HG03575 (cell line): Measurements from ENCODE around the gene METTL9.
"Not testable (repeated sequence)": the region's sequence is repeated elsewhere in the genome, so short reads cannot be mapped to it uniquely, and the experiment has no call there.

Experiments used
- ATAC-seq: cut with Tn5 transposase; IDR thresholded peaks from one replicate; pipeline ENCODE4 v1.9.1; 2021; ENCODE audit not compliant: unreplicated experiment, insufficient number of reproducible peaks, low FRiP score; ENCODE audit errors: extremely low read depth

The METTL9 gene

DNA sequence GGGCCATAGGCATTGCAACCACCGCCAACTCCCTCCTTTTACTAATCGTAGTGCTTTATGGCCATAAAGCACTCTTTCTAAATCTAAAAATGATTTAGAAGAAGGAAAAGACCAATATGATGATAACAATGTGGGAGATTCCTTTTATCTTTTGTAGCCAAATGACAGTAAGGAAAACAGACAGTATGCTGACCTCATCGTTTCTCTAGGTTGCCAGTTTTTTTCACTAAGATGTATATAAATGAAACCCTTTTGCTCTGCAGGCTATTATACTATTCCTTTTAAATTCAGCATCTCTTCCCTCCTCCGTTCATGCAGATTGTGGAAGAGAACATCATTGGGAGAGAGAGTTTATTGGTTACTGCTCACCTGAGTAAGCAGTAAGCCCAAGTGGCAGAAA, 89.7 kb downstream of the METTL9 start:
- ATAC-seq: no peak

DNA sequence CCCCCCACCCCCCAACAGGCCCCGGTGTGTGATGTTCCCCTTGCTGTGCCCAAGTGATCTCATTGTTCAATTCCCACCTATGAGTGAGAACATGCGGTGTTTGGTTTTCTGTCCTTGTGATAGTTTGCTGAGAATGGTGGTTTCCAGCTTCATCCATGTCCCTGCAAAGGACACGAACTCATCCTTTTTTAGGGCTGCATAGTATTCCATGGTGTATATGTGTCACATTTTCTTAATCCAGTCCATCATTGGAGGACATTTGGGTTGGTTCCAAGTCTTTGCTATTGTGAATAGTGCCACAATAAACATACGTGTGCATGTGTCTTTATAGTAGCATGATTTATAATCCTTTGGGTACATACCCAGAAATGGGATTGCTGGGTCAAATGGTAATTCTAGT, 91.6 kb downstream of the METTL9 start:
- not testable (repeated sequence) for ATAC-seq

DNA sequence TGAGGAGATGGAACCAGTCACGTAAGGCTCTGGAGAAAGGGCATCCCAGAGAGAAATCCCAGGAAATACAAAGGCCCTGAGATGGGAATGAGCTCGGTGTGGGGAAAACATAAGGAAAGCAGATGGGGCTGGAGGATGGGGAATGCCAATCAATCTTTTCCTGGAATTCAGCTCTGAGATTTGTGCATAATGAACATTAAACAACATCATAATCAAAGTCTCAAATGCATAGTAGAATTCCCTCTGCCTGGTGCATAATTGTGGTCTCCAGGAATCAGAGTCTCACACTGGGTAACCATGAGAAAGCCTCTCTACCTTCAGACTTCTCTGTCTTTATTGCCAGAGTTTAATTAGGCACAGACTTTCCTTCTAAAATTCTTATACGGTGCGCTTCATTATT, 95.2 kb downstream of the METTL9 start:
- no peak for ATAC-seq

DNA sequence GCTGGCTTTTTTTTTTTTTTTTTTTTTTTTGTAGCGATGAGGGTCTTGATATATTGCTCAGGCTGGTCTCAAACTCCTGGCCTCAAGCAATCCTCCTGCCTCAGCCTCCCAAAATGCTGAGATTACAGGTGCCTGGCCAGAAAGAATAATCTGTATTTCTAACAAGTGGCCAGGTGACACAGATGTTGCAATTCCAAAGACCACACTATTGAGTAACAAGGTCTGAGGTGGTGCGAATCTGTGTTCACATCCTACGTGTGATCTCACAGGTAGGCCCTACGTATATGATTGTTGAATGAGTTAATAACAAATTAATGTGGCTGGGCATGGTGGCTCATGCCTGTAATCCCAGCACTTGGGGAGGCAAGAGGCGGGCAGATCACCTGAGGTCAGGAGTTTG, 97.7 kb downstream of the METTL9 start:
- ATAC-seq: no peak

DNA sequence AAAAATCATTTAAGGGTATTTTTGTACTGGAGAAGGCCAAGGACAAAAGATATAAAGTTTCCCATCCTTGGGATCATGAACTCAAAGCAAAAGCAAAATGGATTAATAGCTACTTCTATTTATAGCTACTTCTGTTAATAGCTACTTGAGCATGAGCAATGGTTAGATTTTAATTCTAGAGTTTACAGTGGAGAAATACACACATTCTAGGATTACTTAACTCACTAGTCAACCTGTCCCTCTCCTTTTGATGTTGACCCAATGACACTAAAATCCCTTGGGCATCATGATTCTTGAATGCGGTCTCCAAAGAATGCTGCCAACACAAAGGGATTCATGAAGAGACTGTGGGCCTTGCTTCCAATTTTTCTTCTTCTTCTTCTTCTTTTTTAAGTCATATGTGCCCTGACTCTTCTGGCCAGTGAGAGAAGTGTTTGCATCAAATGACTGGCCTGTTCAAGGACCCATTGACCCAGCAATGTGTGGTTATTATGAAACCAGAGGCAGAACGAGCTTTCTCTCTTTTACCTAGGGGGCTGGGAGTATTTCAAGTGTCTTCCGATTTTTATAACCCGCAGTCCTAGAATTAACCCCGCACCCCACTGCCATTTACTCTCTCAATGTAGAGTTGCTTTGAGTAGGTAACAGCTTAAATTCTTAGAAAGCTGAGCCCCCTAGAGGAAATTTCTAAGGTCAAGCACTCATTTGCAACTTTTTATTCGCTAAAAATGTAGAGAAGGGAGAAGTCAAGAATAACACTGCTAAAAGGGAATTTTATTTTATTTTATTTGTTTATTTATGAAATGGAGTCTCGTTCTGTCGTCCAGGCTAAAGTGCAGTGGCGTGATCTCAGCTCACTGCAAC, 99.0 kb downstream of the METTL9 start:
- no peak for ATAC-seq

DNA sequence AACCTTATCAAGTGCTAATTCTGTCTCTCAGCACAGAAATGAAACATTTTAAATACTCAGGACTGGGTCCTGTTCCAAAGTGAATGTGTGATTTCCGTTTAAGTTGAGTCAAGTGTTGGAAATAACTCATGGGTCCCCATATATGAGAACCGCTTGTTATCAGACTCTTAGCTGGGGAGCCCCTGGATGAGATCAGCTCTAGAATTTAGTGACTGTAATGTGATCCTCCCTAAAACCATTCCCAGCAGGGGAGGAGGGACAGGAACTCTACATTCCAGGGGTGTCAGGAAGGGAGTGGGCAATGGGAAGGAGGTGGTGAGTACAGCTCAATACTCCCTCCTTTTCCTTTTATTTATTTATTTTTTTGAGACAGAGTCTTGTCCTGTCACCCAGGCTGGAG, 101.9 kb downstream of the METTL9 start:
- no peak for ATAC-seq

DNA sequence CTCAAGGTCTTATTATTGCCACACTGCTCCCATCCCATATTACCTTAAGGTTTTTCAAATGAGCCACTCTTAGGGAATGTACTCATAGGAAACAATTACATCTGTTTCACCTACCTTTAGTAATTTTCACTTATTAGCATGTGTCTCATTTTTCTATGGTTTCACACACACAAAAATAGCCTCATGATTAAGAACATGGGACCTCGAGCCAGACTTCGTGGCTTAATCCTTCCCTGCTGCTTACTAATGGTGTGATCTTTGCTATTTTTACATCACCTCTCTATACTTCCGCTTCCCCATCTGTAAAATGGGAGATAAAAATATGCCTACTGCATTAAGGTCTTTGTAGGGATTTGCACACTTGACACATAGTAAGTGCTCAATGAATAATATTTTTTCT, 102.9 kb downstream of the METTL9 start:
- no peak for ATAC-seq

DNA sequence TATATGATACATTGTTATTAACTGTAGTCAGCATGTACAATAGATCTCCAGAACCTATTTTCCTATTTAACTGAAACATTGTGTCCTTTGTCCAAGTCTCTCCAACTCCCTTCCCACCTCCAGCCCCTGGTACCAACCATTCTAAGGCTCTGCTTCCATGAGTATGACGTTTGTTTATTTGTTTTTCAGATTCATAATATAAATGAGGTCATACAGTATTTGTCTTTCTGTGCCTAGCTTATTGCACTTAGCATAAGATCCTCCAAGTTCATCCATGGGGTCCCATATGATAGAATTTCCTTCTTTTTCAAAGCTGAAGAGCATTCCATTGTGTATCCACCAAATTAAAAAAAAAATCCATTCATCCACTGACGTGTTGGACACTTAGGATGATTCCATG, 103.8 kb downstream of the METTL9 start:
- ATAC-seq: no peak

DNA sequence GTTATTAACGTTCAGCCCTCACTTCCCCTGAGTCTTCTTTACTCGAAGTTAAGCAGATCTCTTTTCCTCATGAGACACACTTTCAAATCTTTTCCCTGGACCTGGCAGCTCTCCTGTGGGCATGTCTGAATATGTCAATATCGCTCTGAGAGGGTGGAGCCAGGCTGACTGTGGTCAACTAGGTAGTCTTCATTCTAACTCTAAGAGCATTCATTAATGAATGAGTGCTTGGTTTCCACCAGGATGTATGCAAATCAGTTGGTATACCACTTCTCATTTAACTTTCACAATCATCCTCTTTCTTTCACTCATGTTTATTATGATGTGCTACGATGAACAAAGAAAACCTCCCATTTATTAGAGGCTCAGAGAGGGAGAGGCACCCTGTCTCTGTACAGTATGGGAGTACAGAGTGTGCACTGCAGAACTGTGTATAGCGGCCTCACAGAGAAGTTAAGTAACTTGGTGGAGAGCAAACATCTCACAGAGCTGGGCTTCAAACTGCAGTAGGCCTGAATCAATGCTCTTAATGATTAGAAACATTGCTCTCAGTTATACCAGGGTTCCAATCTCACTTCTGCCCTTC, 104.3 kb downstream of the METTL9 start:
- ATAC-seq: no peak

DNA sequence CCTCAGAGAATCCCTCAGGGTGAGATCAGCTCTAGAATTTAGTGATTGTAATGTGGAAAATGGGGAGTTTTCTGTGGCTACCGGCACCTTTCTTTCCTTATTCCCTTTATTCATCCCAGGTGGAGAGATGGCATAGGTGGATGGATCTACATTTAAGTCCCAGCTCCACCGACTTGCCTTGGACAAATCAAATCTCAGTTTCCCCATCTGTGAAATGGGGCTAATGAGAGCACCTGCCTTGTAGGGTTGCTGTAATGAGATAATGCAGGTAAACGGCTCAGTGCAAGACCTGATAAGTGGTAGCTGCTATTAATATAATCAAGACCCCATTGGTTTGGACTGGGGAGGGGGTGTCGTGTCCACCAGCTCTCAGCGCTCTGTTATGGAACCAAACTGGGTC, 104.9 kb downstream of the METTL9 start:
- ATAC-seq: no peak

DNA sequence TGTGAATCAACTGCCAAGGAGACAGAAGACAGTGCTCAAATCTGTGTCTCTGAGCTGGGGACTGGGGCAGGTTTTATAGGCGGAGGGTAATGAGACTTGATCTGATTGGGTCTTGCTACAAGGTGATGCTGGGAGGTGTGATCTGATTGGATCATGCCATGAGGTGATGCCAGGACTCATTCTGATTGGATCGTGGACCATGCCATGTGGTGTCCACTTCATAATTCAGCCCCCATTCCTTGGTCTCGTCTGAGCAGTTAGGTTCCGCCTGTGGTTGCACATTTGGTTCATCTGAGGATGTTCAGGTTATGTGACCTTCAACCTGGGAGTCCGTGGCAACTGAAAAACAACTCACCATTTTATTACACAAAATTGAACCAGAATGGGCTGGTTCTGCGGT, 105.4 kb downstream of the METTL9 start:
- no peak for ATAC-seq
